NOMO-1 treated with DMSO at 0.1 percent for 48 hours (cell line): ENCODE data around the gene HK1.
"Not testable (repeated sequence)": the region's sequence is repeated elsewhere in the genome, so short reads cannot be mapped to it uniquely, and the experiment has no call there.

Source experiments
- DNase-seq: peaks from one replicate; lab custom pipeline; 2025; ENCODE audit not compliant: unreplicated experiment; lab: John Stamatoyannopoulos, UW

HK1 gene

GRCh38 chr10:69278446-69278963 lies at the start of gene HK1:
Gene HK1, plus strand, starts transcription at chr10:69278496.
- no peak for DNase-seq

GRCh38 chr10:69229616-69229916 lies 48.7 kb upstream of the HK1 start:
- DNase-seq, result no peak

- no peak for DNase-seq
Observed at GRCh38 chr10:69230128-69230527, 48.2 kb upstream of the HK1 start.

GRCh38 chr10:69232252-69232651 lies 46.0 kb upstream of the HK1 start:
- DNase-seq, result no peak

- DNase-seq, result no peak
Observed at GRCh38 chr10:69232736-69233480, 45.4 kb upstream of the HK1 start.

- no peak for DNase-seq
Observed at GRCh38 chr10:69234447-69234846, 43.8 kb upstream of the HK1 start.

- peak; percentile 73 for DNase-seq
Observed at GRCh38 chr10:69237528-69238159, 40.7 kb upstream of the HK1 start.

GRCh38 chr10:69239136-69239535 lies 39.2 kb upstream of the HK1 start:
- DNase-seq, result no peak

- no peak for DNase-seq
Observed at GRCh38 chr10:69239816-69240434, 38.4 kb upstream of the HK1 start.

GRCh38 chr10:69240455-69240854 lies 37.8 kb upstream of the HK1 start:
- no peak for DNase-seq

- DNase-seq, result no peak
Observed at GRCh38 chr10:69241575-69241974, 36.7 kb upstream of the HK1 start.

- DNase-seq, result no peak
Observed at GRCh38 chr10:69242040-69242851, 36.0 kb upstream of the HK1 start.

GRCh38 chr10:69242852-69243212 lies 35.5 kb upstream of the HK1 start:
- DNase-seq, result no peak

- DNase-seq, result no peak
Observed at GRCh38 chr10:69243817-69244216, 34.5 kb upstream of the HK1 start.

GRCh38 chr10:69246036-69246435 lies 32.3 kb upstream of the HK1 start:
- no peak for DNase-seq

GRCh38 chr10:69246581-69247312 lies 31.5 kb upstream of the HK1 start:
- DNase-seq, result no peak

- DNase-seq, result no peak
Observed at GRCh38 chr10:69247313-69247710, 31.0 kb upstream of the HK1 start.

GRCh38 chr10:69248117-69248730 lies 30.1 kb upstream of the HK1 start:
- no peak for DNase-seq

- DNase-seq, result no peak
Observed at GRCh38 chr10:69250041-69250440, 28.3 kb upstream of the HK1 start.

GRCh38 chr10:69251417-69251816 lies 26.9 kb upstream of the HK1 start:
- not testable (repeated sequence) for DNase-seq
